ENCODE results near the gene MSX2.

MSX2 gene

GRCh38 chr5:174698156-174698555 lies 26.2 kb upstream of the MSX2 start:
- Histone ChIP-seq H2AFZ (ENCODE audit: low read depth, low read length) (no peak overlapping the region), H3K9me3 (ENCODE audit: low read length) (no peaks in the 10 kb centered on the region), H3K27me3 (ENCODE audit: insufficient read depth, low read length) (peaks cover 14% of the 10 kb centered on the region), H3K36me3 (ENCODE audit: insufficient read depth, low read length) (no peaks in the 10 kb centered on the region), H3K4me1 (ENCODE audit: insufficient read depth, low read length) (peaks cover 3% of the 10 kb centered on the region), H3K4me3 (ENCODE audit: low read length) (no peak overlapping the region)

GRCh38 chr5:174699131-174699530 lies 25.3 kb upstream of the MSX2 start:
- Histone ChIP-seq H3K4me3 (ENCODE audit: low read length) (no peak overlapping the region), H3K9me3 (ENCODE audit: low read length) (no peaks in the 10 kb centered on the region), H3K27me3 (ENCODE audit: insufficient read depth, low read length) (peaks cover 7% of the 10 kb centered on the region), H2AFZ (ENCODE audit: low read depth, low read length) (no peak overlapping the region), H3K36me3 (ENCODE audit: insufficient read depth, low read length) (no peaks in the 10 kb centered on the region), H3K4me1 (ENCODE audit: insufficient read depth, low read length) (no peaks in the 10 kb centered on the region)

GRCh38 chr5:174706997-174707572 lies 17.3 kb upstream of the MSX2 start:
- Histone ChIP-seq H3K4me1 (ENCODE audit: insufficient read depth, low read length) (no peaks in the 10 kb centered on the region), H3K9me3 (ENCODE audit: low read length) (no peaks in the 10 kb centered on the region), H2AFZ (ENCODE audit: low read depth, low read length) (no peak overlapping the region), H3K36me3 (ENCODE audit: insufficient read depth, low read length) (no peaks in the 10 kb centered on the region), H3K27me3 (ENCODE audit: insufficient read depth, low read length) (no peaks in the 10 kb centered on the region), H3K4me3 (ENCODE audit: low read length) (no peak overlapping the region)

GRCh38 chr5:174707671-174708070 lies 16.7 kb upstream of the MSX2 start:
- Histone ChIP-seq H3K4me1 (ENCODE audit: insufficient read depth, low read length) (no peaks in the 10 kb centered on the region), H3K27me3 (ENCODE audit: insufficient read depth, low read length) (no peaks in the 10 kb centered on the region)

GRCh38 chr5:174708476-174709207 lies 15.7 kb upstream of the MSX2 start:
- H3K4me3 ChIP-seq (ENCODE audit: low read length) = no peak overlapping the region
- H3K27me3 ChIP-seq (ENCODE audit: insufficient read depth, low read length) = no peaks in the 10 kb centered on the region
- H3K36me3 ChIP-seq (ENCODE audit: insufficient read depth, low read length) = no peaks in the 10 kb centered on the region
- H2AFZ ChIP-seq (ENCODE audit: low read depth, low read length) = no peak overlapping the region
- no peaks in the 10 kb centered on the region for H3K9me3 ChIP-seq (ENCODE audit: low read length)
- H3K4me1 ChIP-seq (ENCODE audit: insufficient read depth, low read length) = no peaks in the 10 kb centered on the region

More at GRCh38 chr5:174707671-174708070, 16.7 kb upstream of the MSX2 start:
- Histone ChIP-seq H2AFZ (ENCODE audit: low read depth, low read length) (no peak overlapping the region), H3K9me3 (ENCODE audit: low read length) (no peaks in the 10 kb centered on the region), H3K4me3 (ENCODE audit: low read length) (no peak overlapping the region), H3K36me3 (ENCODE audit: insufficient read depth, low read length) (no peaks in the 10 kb centered on the region)

- Histone ChIP-seq H3K27me3 (ENCODE audit: insufficient read depth, low read length) (peaks cover 24% of the 10 kb centered on the region), H3K4me3 (ENCODE audit: low read length) (no peak overlapping the region), H3K4me1 (ENCODE audit: insufficient read depth, low read length) (no peaks in the 10 kb centered on the region), H2AFZ (ENCODE audit: low read depth, low read length) (no peak overlapping the region), H3K36me3 (ENCODE audit: insufficient read depth, low read length) (no peaks in the 10 kb centered on the region), H3K9me3 (ENCODE audit: low read length) (no peaks in the 10 kb centered on the region)
These were observed 9.6 kb upstream of the MSX2 start for GRCh38 chr5:174714751-174715150.

- Histone ChIP-seq H3K36me3 (ENCODE audit: insufficient read depth, low read length) (no peaks in the 10 kb centered on the region), H3K27me3 (ENCODE audit: insufficient read depth, low read length) (peaks cover 35% of the 10 kb centered on the region), H3K4me3 (ENCODE audit: low read length) (no peak overlapping the region), H3K4me1 (ENCODE audit: insufficient read depth, low read length) (no peaks in the 10 kb centered on the region), H3K9me3 (ENCODE audit: low read length) (no peaks in the 10 kb centered on the region), H2AFZ (ENCODE audit: low read depth, low read length) (no peak overlapping the region)
These were observed 8.6 kb upstream of the MSX2 start for GRCh38 chr5:174715804-174716203.

GRCh38 chr5:174717826-174718455 lies 6.4 kb upstream of the MSX2 start:
- H3K4me1 ChIP-seq (ENCODE audit: insufficient read depth, low read length) = no peaks in the 10 kb centered on the region
- H3K4me3 ChIP-seq (ENCODE audit: low read length) = no peak overlapping the region
- H3K36me3 ChIP-seq (ENCODE audit: insufficient read depth, low read length) = no peaks in the 10 kb centered on the region
- no peak overlapping the region for H2AFZ ChIP-seq (ENCODE audit: low read depth, low read length)
- H3K9me3 ChIP-seq (ENCODE audit: low read length) = no peaks in the 10 kb centered on the region
- peaks cover 50% of the 10 kb centered on the region for H3K27me3 ChIP-seq (ENCODE audit: insufficient read depth, low read length)

- H3K27me3 ChIP-seq (ENCODE audit: insufficient read depth, low read length) = peaks cover 61% of the 10 kb centered on the region
- no peaks in the 10 kb centered on the region for H3K9me3 ChIP-seq (ENCODE audit: low read length)
- H3K4me1 ChIP-seq (ENCODE audit: insufficient read depth, low read length) = no peaks in the 10 kb centered on the region
- H3K4me3 ChIP-seq (ENCODE audit: low read length) = no peak overlapping the region
- H3K36me3 ChIP-seq (ENCODE audit: insufficient read depth, low read length) = no peaks in the 10 kb centered on the region
- no peak overlapping the region for H2AFZ ChIP-seq (ENCODE audit: low read depth, low read length)
These were observed 5.3 kb upstream of the MSX2 start for GRCh38 chr5:174718880-174719610.

GRCh38 chr5:174719793-174720611 lies 4.4 kb upstream of the MSX2 start:
- H3K4me1 ChIP-seq (ENCODE audit: insufficient read depth, low read length) = no peaks in the 10 kb centered on the region
- H3K36me3 ChIP-seq (ENCODE audit: insufficient read depth, low read length) = no peaks in the 10 kb centered on the region
- no peaks in the 10 kb centered on the region for H3K9me3 ChIP-seq (ENCODE audit: low read length)
- H3K4me3 ChIP-seq (ENCODE audit: low read length) = no peak overlapping the region
- H2AFZ ChIP-seq (ENCODE audit: low read depth, low read length) = no peak overlapping the region
- peaks cover 71% of the 10 kb centered on the region for H3K27me3 ChIP-seq (ENCODE audit: insufficient read depth, low read length)

- Histone ChIP-seq H3K36me3 (ENCODE audit: insufficient read depth, low read length) (no peaks in the 10 kb centered on the region), H2AFZ (ENCODE audit: low read depth, low read length) (no peak overlapping the region), H3K4me3 (ENCODE audit: low read length) (no peak overlapping the region), H3K4me1 (ENCODE audit: insufficient read depth, low read length) (no peaks in the 10 kb centered on the region), H3K27me3 (ENCODE audit: insufficient read depth, low read length) (peaks cover 79% of the 10 kb centered on the region), H3K9me3 (ENCODE audit: low read length) (no peaks in the 10 kb centered on the region)
These were observed 3.5 kb upstream of the MSX2 start for GRCh38 chr5:174720612-174721529.

Data from neuron (in vitro differentiated cells).